HEK293T (cell line): ENCODE measurements around the gene CCDC92.

Experiments
- ARNT ChIP-seq: fragments of 450-650 bp; IDR thresholded peaks from 2 replicates; pipeline ENCODE4 v1.6.1; 2017; ENCODE audit warnings: mild to moderate bottlenecking
- BHLHE40 ChIP-seq: fragments of 450-650 bp; IDR thresholded peaks from 2 replicates; pipeline ENCODE4 v1.6.1; 2016; ENCODE audit warnings: mild to moderate bottlenecking, moderate library complexity, borderline replicate concordance
- FOXM1 ChIP-seq: fragments of 450-650 bp; IDR thresholded peaks from 2 replicates; pipeline ENCODE4 v1.6.1; 2017; ENCODE audit warnings: mild to moderate bottlenecking, borderline replicate concordance
- SP1 ChIP-seq: fragments of 450-650 bp; IDR thresholded peaks from 2 replicates; pipeline ENCODE4 v1.6.1; 2017
- SUZ12 ChIP-seq: fragments of 450-650 bp; IDR thresholded peaks from 2 replicates; pipeline ENCODE4 v1.6.1; 2016; ENCODE audit warnings: mild to moderate bottlenecking
- TF ChIP-seq, protein P1 (sequence below): fragments of 450-650 bp; IDR thresholded peaks from 2 replicates; pipeline ENCODE4 v1.6.1; 2016

DNA sequence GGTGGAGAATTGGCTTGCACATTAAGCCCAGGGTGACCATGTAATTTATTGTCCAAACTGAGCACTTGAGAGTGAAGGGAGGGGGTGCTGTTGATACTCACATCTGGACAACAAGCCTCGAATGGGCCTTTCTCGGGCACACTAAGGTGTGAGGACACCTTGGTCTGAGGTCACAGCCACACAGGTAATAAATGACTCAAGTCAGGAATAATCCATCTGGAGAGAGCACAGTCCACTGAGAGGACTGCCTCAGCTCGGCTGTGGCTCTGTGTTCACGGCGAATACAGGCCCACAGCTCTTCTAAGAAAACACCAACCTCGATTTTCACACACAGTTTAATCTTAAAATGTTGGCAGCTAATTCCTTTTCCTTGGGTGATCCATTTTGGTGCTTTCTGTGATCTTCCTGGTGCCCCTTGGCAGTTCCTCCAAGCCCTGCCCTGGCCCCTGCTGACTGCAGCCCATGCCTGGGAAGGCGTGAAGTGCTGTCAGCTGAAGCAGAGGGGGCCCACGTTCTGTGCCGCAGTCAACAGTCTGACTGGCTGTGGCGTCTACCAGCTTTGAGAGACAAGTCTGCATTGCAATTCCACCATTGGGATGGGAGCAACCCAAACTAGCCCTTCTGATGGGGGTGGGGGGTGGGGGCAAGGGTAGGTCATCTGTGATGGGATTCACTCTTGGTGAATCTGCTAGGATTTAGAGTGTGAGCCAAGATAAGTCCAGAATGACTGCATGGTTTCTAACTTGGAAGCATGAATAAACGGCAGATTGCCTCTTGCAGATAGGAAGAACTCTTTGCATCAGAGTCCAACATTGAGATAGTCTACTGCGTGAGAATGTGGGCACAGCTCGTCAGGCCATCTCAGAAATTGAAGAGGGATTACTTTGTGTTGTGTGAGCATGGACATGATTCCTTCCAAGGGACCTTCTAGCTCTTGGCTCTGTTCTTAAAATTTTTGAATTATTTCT lies 43.1 kb upstream of the CCDC92 start:
- TF ChIP-seq, protein P1, sequence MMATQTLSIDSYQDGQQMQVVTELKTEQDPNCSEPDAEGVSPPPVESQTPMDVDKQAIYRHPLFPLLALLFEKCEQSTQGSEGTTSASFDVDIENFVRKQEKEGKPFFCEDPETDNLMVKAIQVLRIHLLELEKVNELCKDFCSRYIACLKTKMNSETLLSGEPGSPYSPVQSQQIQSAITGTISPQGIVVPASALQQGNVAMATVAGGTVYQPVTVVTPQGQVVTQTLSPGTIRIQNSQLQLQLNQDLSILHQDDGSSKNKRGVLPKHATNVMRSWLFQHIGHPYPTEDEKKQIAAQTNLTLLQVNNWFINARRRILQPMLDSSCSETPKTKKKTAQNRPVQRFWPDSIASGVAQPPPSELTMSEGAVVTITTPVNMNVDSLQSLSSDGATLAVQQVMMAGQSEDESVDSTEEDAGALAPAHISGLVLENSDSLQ = no peak
- TF ChIP-seq ARNT = no peak
- no peak for TF ChIP-seq SP1
- no peak for TF ChIP-seq FOXM1
- TF ChIP-seq BHLHE40 = no peak
- no peak for TF ChIP-seq SUZ12
